Stimulated activated naive CD8-positive, alpha-beta T cell treated with anti-CD3 and anti-CD28 coated beads, Interleukin-15, Interleukin-2, amounts not matched to agents 100 ng/mL and 50 ng/mL, for 24 hours (primary cell): ENCODE results near the gene C10orf88.

Experiments used
- H3K27ac Mint-ChIP-seq: one replicate; pipeline ENCODE4 v1.8.0; 2021; ENCODE audit warnings: mild to moderate bottlenecking, mixed read lengths
- H3K27me3 Mint-ChIP-seq: one replicate; pipeline ENCODE4 v1.8.0; 2021; ENCODE audit warnings: mixed read lengths
- H3K36me3 Mint-ChIP-seq: one replicate; pipeline ENCODE4 v1.8.0; 2021; ENCODE audit warnings: low read depth, mixed read lengths
- H3K4me1 Mint-ChIP-seq: one replicate; pipeline ENCODE4 v1.8.0; 2021; ENCODE audit warnings: low read depth, mixed read lengths
- H3K4me3 Mint-ChIP-seq: one replicate; pipeline ENCODE4 v1.8.0; 2021; ENCODE audit warnings: mild to moderate bottlenecking, mixed read lengths
- H3K9me3 Mint-ChIP-seq: one replicate; pipeline ENCODE4 v1.8.0; 2021; ENCODE audit warnings: mixed read lengths

Gene C10orf88

GRCh38 chr10:122953902-122954730 lies at the start of gene C10orf88:
C10orf88 (minus strand) TSS chr10:122954227; CDS start chr10:122954178, 49 bp downstream.
- Mint-ChIP-seq H3K36me3 (peaks cover 21% of the 10 kb centered on the region), H3K27ac (peak within 1 kb of the TSS; percentile 92), H3K4me1 (peaks cover 30% of the 10 kb centered on the region), H3K4me3 (peak within 1 kb of the TSS; percentile 86), H3K27me3 (peaks cover 9% of the 10 kb centered on the region), H3K9me3 (no peaks in the 10 kb centered on the region)

GRCh38 chr10:123001370-123001769 lies 47.3 kb upstream of the C10orf88 start:
- Mint-ChIP-seq H3K4me1 (peaks cover 44% of the 10 kb centered on the region), H3K9me3 (no peaks in the 10 kb centered on the region), H3K27me3 (no peaks in the 10 kb centered on the region), H3K27ac (peak overlapping the region; percentile 4), H3K4me3 (no peak overlapping the region), H3K36me3 (peaks cover 38% of the 10 kb centered on the region)

- H3K9me3 Mint-ChIP-seq, result no peaks in the 10 kb centered on the region
- H3K36me3 Mint-ChIP-seq, result peaks cover 47% of the 10 kb centered on the region
- H3K27me3 Mint-ChIP-seq, result no peaks in the 10 kb centered on the region
- peak overlapping the region; percentile 61 for H3K27ac Mint-ChIP-seq
- H3K4me1 Mint-ChIP-seq, result peaks cover 32% of the 10 kb centered on the region
- no peak overlapping the region for H3K4me3 Mint-ChIP-seq
These were observed 46.1 kb upstream of the C10orf88 start for GRCh38 chr10:123000155-123000554.

- peaks cover 31% of the 10 kb centered on the region for H3K4me1 Mint-ChIP-seq
- H3K27me3 Mint-ChIP-seq, result no peaks in the 10 kb centered on the region
- H3K9me3 Mint-ChIP-seq, result no peaks in the 10 kb centered on the region
- H3K4me3 Mint-ChIP-seq, result no peak overlapping the region
- peaks cover 53% of the 10 kb centered on the region for H3K36me3 Mint-ChIP-seq
- no peak overlapping the region for H3K27ac Mint-ChIP-seq
These were observed 45.3 kb upstream of the C10orf88 start for GRCh38 chr10:122999347-122999746.

- Mint-ChIP-seq H3K27ac (no peak overlapping the region), H3K4me1 (peaks cover 28% of the 10 kb centered on the region), H3K9me3 (no peaks in the 10 kb centered on the region), H3K36me3 (peaks cover 57% of the 10 kb centered on the region), H3K27me3 (no peaks in the 10 kb centered on the region), H3K4me3 (no peak overlapping the region)
These were observed 44.9 kb upstream of the C10orf88 start for GRCh38 chr10:122998934-122999333.

GRCh38 chr10:122998360-122998917 lies 44.4 kb upstream of the C10orf88 start:
- Mint-ChIP-seq H3K27ac (no peak overlapping the region), H3K4me3 (no peak overlapping the region), H3K4me1 (peaks cover 23% of the 10 kb centered on the region), H3K36me3 (peaks cover 58% of the 10 kb centered on the region), H3K9me3 (no peaks in the 10 kb centered on the region), H3K27me3 (no peaks in the 10 kb centered on the region)

GRCh38 chr10:122997864-122998263 lies 43.8 kb upstream of the C10orf88 start:
- Mint-ChIP-seq H3K36me3 (peaks cover 58% of the 10 kb centered on the region), H3K27ac (no peak overlapping the region), H3K4me1 (peaks cover 23% of the 10 kb centered on the region), H3K4me3 (no peak overlapping the region), H3K27me3 (no peaks in the 10 kb centered on the region), H3K9me3 (no peaks in the 10 kb centered on the region)

GRCh38 chr10:122995936-122996335 lies 41.9 kb upstream of the C10orf88 start:
- peaks cover 52% of the 10 kb centered on the region for H3K36me3 Mint-ChIP-seq
- no peak overlapping the region for H3K27ac Mint-ChIP-seq
- H3K4me1 Mint-ChIP-seq, result peaks cover 17% of the 10 kb centered on the region
- no peaks in the 10 kb centered on the region for H3K9me3 Mint-ChIP-seq
- no peak overlapping the region for H3K4me3 Mint-ChIP-seq
- no peaks in the 10 kb centered on the region for H3K27me3 Mint-ChIP-seq

GRCh38 chr10:122993797-122994336 lies 39.8 kb upstream of the C10orf88 start:
- H3K9me3 Mint-ChIP-seq, result no peaks in the 10 kb centered on the region
- no peaks in the 10 kb centered on the region for H3K27me3 Mint-ChIP-seq
- H3K4me3 Mint-ChIP-seq, result no peak overlapping the region
- H3K27ac Mint-ChIP-seq, result no peak overlapping the region
- H3K4me1 Mint-ChIP-seq, result peaks cover 3% of the 10 kb centered on the region
- peaks cover 52% of the 10 kb centered on the region for H3K36me3 Mint-ChIP-seq

GRCh38 chr10:122992031-122992585 lies 38.1 kb upstream of the C10orf88 start:
- Mint-ChIP-seq H3K9me3 (no peaks in the 10 kb centered on the region), H3K36me3 (peaks cover 42% of the 10 kb centered on the region), H3K4me3 (no peak overlapping the region), H3K4me1 (peaks cover 3% of the 10 kb centered on the region), H3K27me3 (no peaks in the 10 kb centered on the region), H3K27ac (no peak overlapping the region)

- no peaks in the 10 kb centered on the region for H3K9me3 Mint-ChIP-seq
- H3K4me3 Mint-ChIP-seq, result no peak overlapping the region
- H3K27me3 Mint-ChIP-seq, result no peaks in the 10 kb centered on the region
- peaks cover 29% of the 10 kb centered on the region for H3K36me3 Mint-ChIP-seq
- H3K4me1 Mint-ChIP-seq, result peaks cover 3% of the 10 kb centered on the region
- peak overlapping the region; percentile 52 for H3K27ac Mint-ChIP-seq
These were observed 36.3 kb upstream of the C10orf88 start for GRCh38 chr10:122990278-122990677.

- Mint-ChIP-seq H3K4me3 (no peak overlapping the region), H3K4me1 (peaks cover 3% of the 10 kb centered on the region), H3K27me3 (no peaks in the 10 kb centered on the region), H3K36me3 (peaks cover 20% of the 10 kb centered on the region), H3K27ac (no peak overlapping the region), H3K9me3 (no peaks in the 10 kb centered on the region)
These were observed 34.5 kb upstream of the C10orf88 start for GRCh38 chr10:122988501-122988900.

- Mint-ChIP-seq H3K4me1 (peaks cover 6% of the 10 kb centered on the region), H3K27me3 (no peaks in the 10 kb centered on the region), H3K9me3 (no peaks in the 10 kb centered on the region), H3K27ac (no peak overlapping the region), H3K4me3 (no peak overlapping the region), H3K36me3 (peaks cover 16% of the 10 kb centered on the region)
These were observed 32.3 kb upstream of the C10orf88 start for GRCh38 chr10:122986335-122986734.

- peaks cover 18% of the 10 kb centered on the region for H3K4me1 Mint-ChIP-seq
- no peaks in the 10 kb centered on the region for H3K27me3 Mint-ChIP-seq
- no peak overlapping the region for H3K4me3 Mint-ChIP-seq
- H3K27ac Mint-ChIP-seq, result no peak overlapping the region
- H3K9me3 Mint-ChIP-seq, result no peaks in the 10 kb centered on the region
- peaks cover 11% of the 10 kb centered on the region for H3K36me3 Mint-ChIP-seq
These were observed 30.7 kb upstream of the C10orf88 start for GRCh38 chr10:122984708-122985107.

GRCh38 chr10:122983898-122984297 lies 29.9 kb upstream of the C10orf88 start:
- Mint-ChIP-seq H3K27ac (no peak overlapping the region), H3K36me3 (peaks cover 11% of the 10 kb centered on the region)

More at GRCh38 chr10:122983898-122984297, 29.9 kb upstream of the C10orf88 start:
- Mint-ChIP-seq H3K4me1 (peaks cover 19% of the 10 kb centered on the region), H3K9me3 (no peaks in the 10 kb centered on the region), H3K4me3 (no peak overlapping the region), H3K27me3 (no peaks in the 10 kb centered on the region)
